HEK293 (cell line): ENCODE results near the gene LAMC2.

Experiments
- CTCF ChIP-seq: fragments of 450-650 bp; formaldehyde crosslinking; IDR thresholded peaks from 2 replicates; pipeline ENCODE4 v1.5.1; 2016; ENCODE audit warnings: missing biosample characterization, missing genetic modification characterization
- HOXC10 ChIP-seq: sonication (generic); formaldehyde crosslinking; IDR thresholded peaks from 2 replicates; pipeline ENCODE4 v1.8.1; 2023; ENCODE audit warnings: mild to moderate bottlenecking, missing genetic modification reagents
- ZNF658 ChIP-seq: fragments of 450-650 bp; formaldehyde crosslinking; IDR thresholded peaks from 2 replicates; pipeline ENCODE4; 2016; ENCODE audit warnings: missing biosample characterization, missing genetic modification characterization
- ZSCAN18 ChIP-seq: fragments of 450-650 bp; formaldehyde crosslinking; IDR thresholded peaks from 2 replicates; pipeline ENCODE4 v1.5.1; 2016; ENCODE audit warnings: missing biosample characterization, missing genetic modification characterization
- TF ChIP-seq, protein P1 (sequence below): fragments of 450-650 bp; formaldehyde crosslinking; IDR thresholded peaks from 2 replicates; pipeline ENCODE4 v1.5.1; 2016; ENCODE audit warnings: missing biosample characterization, missing genetic modification characterization

GRCh38 chr1:183251959-183252450 is 65.9 kb downstream of the LAMC2 start:
- TF ChIP-seq, protein P1, sequence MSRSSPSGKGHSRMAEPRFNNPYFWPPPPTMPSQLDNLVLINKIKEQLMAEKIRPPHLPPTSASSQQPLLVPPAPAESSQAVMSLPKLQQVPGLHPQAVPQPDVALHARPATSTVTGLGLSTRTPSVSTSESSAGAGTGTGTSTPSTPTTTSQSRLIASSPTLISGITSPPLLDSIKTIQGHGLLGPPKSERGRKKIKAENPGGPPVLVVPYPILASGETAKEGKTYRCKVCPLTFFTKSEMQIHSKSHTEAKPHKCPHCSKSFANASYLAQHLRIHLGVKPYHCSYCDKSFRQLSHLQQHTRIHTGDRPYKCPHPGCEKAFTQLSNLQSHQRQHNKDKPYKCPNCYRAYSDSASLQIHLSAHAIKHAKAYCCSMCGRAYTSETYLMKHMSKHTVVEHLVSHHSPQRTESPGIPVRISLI (tag by site-specific recombination) = no peak
- TF ChIP-seq ZNF658 (tag by site-specific recombination) (no peak), HOXC10 (CRISPR knock-in tag) (no peak), CTCF (no peak), ZSCAN18 (no peak)
